ENCODE results near the gene DOK3.

- TF ChIP-seq CTCF (IDR thresholded peaks at IDR 0.05) = no peak
- no peak for TF ChIP-seq POLR2AphosphoS5 (IDR thresholded peaks at IDR 0.05; ENCODE audit: low read depth, low read length)
- no peak for TF ChIP-seq TCF7L2 (IDR thresholded peaks at IDR 0.05; ENCODE audit: low read depth, low read length)
These were observed 9.8 kb downstream of the DOK3 start for GRCh38 chr5:177499842-177500241.
